ENCODE data around the gene NMD3. TPM values are rescaled to one million over a fixed set of nuclear protein-coding genes. Genes with fewer than 3 reads are reported as not detected.

The NMD3 gene
- total and polyA plus RNA-seq, 2 of the 13 experiments (the other 11 are each of a cell fraction or from before 2014, with no cell fraction given): 44.2 to 55.2 TPM

- Histone ChIP-seq H3K27ac (ENCODE audit: extremely low read length, insufficient read depth, low read length) (no peak overlapping the region), H3K36me3 (replicated peaks in 1 of 2; ENCODE audit: control insufficient read depth in 1 of 2, insufficient read depth in 2 of 2, low read length in 2 of 2) (peaks cover 12 to 66% of the 10 kb centered on the region in 2 experiments), H2AFZ (ENCODE audit: low read length) (no peak overlapping the region), H3K4me1 (ENCODE audit: insufficient read depth, low read length) (peaks cover 6% of the 10 kb centered on the region; the same call in 1 of the 2 replicates), H3K27me3 (ENCODE audit: control insufficient read depth in 1 of 2, insufficient read depth in 2 of 2, low read length in 2 of 2) (no peaks in the 10 kb centered on the region), H3K4me2 (ENCODE audit: low read depth, low read length) (no peak overlapping the region), H3K79me2 (ENCODE audit: insufficient read depth, low read length) (peaks cover 13% of the 10 kb centered on the region), H3K4me3 (replicated peaks in 1 of 3; ENCODE audit: insufficient read depth in 1 of 3, low read depth in 2 of 3, low read length in 3 of 3) (no peak overlapping the region), H3K9ac (ENCODE audit: insufficient read depth, low read depth, low read length) (no peak overlapping the region), H4K20me1 (ENCODE audit: insufficient read depth, low read length) (no peaks in the 10 kb centered on the region), H3K9me3 (ENCODE audit: low read length) (no peaks in the 10 kb centered on the region)
- BruUV-seq (replicated peaks): no TSS peak
- WGBS (ENCODE audit: low lambda C conversion rate): 93% methylated on average over 1 of the region's 1 CpG
- no peak for ATAC-seq
- ChIA-PET CTCF (ENCODE audit: low intra/inter-chr PET ratio, low total read pairs) (no interaction called here), POLR2A (interaction anchor here (1.1 kb wide), 1 partner anchor 12 kb away, joined by 3 read pairs; the partner anchor contains the start of gene NMD3)
- no peak for FAIRE-seq
- intact Hi-C loops (cut with micrococcal nuclease; ENCODE audit: unreplicated experiment): no loop called here
- DNase-seq (ENCODE audit: low spot score): no peak
- no peak for TF ChIP-seq ZNF337 (CRISPR knock-in tag; IDR thresholded peaks at IDR 0.05; ENCODE audit: borderline replicate concordance, low read depth)
- no peak for TF ChIP-seq ZNF44 (CRISPR knock-in tag; IDR thresholded peaks at IDR 0.05)
- TF ChIP-seq ZNF660 (CRISPR knock-in tag; IDR thresholded peaks at IDR 0.05; ENCODE audit: borderline replicate concordance, low read depth): no peak
- TF ChIP-seq ZNF460 (CRISPR knock-in tag; IDR thresholded peaks at IDR 0.05; ENCODE audit: borderline replicate concordance): no peak
- no peak for TF ChIP-seq ZNF678 (CRISPR knock-in tag; IDR thresholded peaks at IDR 0.05)
- in situ Hi-C loops (cut with HindIII; ENCODE audit: extremely low pct_ligation_motif_present, low pct_unique_long_range_greater_than_20kb): no loop called here
Measured at GRCh38 chr3:161233557-161233956, 12.4 kb downstream of the NMD3 start.

- in situ Hi-C loops (cut with HindIII; ENCODE audit: extremely low pct_ligation_motif_present, low pct_unique_long_range_greater_than_20kb): no loop called here
- Histone ChIP-seq H3K27ac (ENCODE audit: extremely low read length, insufficient read depth, low read length) (no peak overlapping the region), H3K9me3 (ENCODE audit: low read length) (no peaks in the 10 kb centered on the region), H3K36me3 (replicated peaks in 1 of 2; ENCODE audit: control insufficient read depth in 1 of 2, insufficient read depth in 2 of 2, low read length in 2 of 2) (peaks cover 13 to 61% of the 10 kb centered on the region in 2 experiments), H3K4me1 (ENCODE audit: insufficient read depth, low read length) (no peaks in the 10 kb centered on the region; the same call in 1 of the 2 replicates), H2AFZ (ENCODE audit: low read length) (no peak overlapping the region), H4K20me1 (ENCODE audit: insufficient read depth, low read length) (no peaks in the 10 kb centered on the region), H3K27me3 (ENCODE audit: control insufficient read depth in 1 of 2, insufficient read depth in 2 of 2, low read length in 2 of 2) (no peaks in the 10 kb centered on the region), H3K9ac (ENCODE audit: insufficient read depth, low read depth, low read length) (no peak overlapping the region), H3K4me3 (replicated peaks in 1 of 3; ENCODE audit: insufficient read depth in 1 of 3, low read depth in 2 of 3, low read length in 3 of 3) (no peak overlapping the region), H3K79me2 (ENCODE audit: insufficient read depth, low read length) (peaks cover 3% of the 10 kb centered on the region), H3K4me2 (ENCODE audit: low read depth, low read length) (no peak overlapping the region)
- WGBS (ENCODE audit: low lambda C conversion rate): 97% methylated on average over 2 of the region's 2 CpGs
- intact Hi-C loops (cut with micrococcal nuclease; ENCODE audit: unreplicated experiment): no loop called here
- ChIA-PET CTCF (ENCODE audit: low intra/inter-chr PET ratio, low total read pairs) (no interaction called here), POLR2A (interaction anchor here (0.8 kb wide), 1 partner anchor 15 kb away, joined by 4 read pairs; the partner anchor contains the start of gene NMD3)
- DNase-seq (ENCODE audit: low spot score) (no peak), ATAC-seq (no peak), FAIRE-seq (no peak)
- no TSS peak for BruUV-seq (replicated peaks)
- TF ChIP-seq SAFB2 (CRISPR knock-in tag; IDR thresholded peaks at IDR 0.05; ENCODE audit: borderline replicate concordance, low read depth): no peak
- TF ChIP-seq TAF1 (CRISPR knock-in tag; IDR thresholded peaks at IDR 0.05): no peak
- TF ChIP-seq ZNF740 (CRISPR knock-in tag; IDR thresholded peaks at IDR 0.05): no peak
- no peak for TF ChIP-seq PREB (CRISPR knock-in tag; IDR thresholded peaks at IDR 0.05)
- TF ChIP-seq WIZ (CRISPR knock-in tag; IDR thresholded peaks at IDR 0.05): no peak
- no peak for TF ChIP-seq ZSCAN25 (CRISPR knock-in tag; IDR thresholded peaks at IDR 0.05)
- no peak for TF ChIP-seq ATF5 (CRISPR knock-in tag; IDR thresholded peaks at IDR 0.05; ENCODE audit: low read depth)
- no peak for TF ChIP-seq DNMT3B (CRISPR knock-in tag; conservative IDR thresholded peaks at IDR 0.05)
- TF ChIP-seq ZNF362 (CRISPR knock-in tag; IDR thresholded peaks at IDR 0.05; ENCODE audit: borderline replicate concordance): no peak
- TF ChIP-seq TBP (CRISPR knock-in tag; IDR thresholded peaks at IDR 0.05): no peak
- TF ChIP-seq ZNF878 (CRISPR knock-in tag; IDR thresholded peaks at IDR 0.05): no peak
Measured at GRCh38 chr3:161236240-161236639, 15.1 kb downstream of the NMD3 start.
